Muscle of back (tissue), 11 donors: ENCODE measurements around the gene BCL7B. TPM values are rescaled to one million over a fixed set of nuclear protein-coding genes. Genes with fewer than 3 reads are reported as not detected.
A peak's percentile ranks its signal among the peaks of the same experiment; 100 is the strongest.
"Not testable (repeated sequence)": the region's sequence is repeated elsewhere in the genome, so short reads cannot be mapped to it uniquely, and the experiment has no call there.

Source experiments
- DNase-seq, 3 donors: peaks; one replicate each; pipeline versions ENCODE4 v3.0.0 to v3.0.0-alpha.2; 2013
- polyA plus RNA-seq, 10 donors: library from polyadenylated mRNA; unstranded; fragments of 120-200 nt; gene quantifications; one replicate each; pipeline ENCODE4 v1.2.1, GENCODE V29; 2013; ENCODE audit not compliant: insufficient read length in 10 of 10

Gene BCL7B
- polyA plus RNA-seq, 10 donors: 27.2 to 34.7 (median 31.0) TPM

DNA sequence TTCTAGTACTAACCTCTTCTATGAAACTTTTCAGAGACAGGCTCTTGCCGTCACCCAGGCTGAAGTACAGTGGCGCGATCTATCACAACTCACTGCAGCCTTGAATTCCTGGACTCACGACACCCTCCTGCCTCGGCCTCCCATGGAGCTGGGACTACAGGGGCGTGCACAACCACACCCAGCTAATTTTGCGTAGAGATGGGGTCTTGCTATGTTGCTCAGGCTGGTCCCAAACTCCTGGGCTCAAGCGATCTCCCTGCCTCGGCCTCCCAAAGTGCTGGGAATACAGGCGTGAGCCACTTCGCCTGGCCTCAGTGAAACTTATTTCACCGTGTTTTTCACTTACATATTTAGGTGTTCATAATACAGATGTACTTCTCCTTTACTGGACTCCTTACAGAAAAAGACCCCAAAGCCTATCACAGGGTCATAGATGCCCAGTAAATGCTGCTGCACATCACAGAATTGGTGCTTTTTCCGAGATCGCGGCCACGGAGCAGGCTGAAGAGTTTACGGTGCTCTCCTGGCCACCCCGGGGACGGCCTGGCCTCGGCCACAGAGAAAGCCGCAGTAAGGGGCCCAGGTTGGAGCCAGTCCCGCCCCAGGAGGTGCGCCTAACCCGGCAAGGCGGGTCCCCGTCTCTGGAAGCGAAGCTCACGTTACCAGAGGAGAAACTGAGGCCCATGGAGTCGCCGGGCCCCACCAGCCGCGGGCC is 20.3 kb upstream of the BCL7B start:
- DNase-seq: peak in 2 of 3 donors; percentile 32 to 37

DNA sequence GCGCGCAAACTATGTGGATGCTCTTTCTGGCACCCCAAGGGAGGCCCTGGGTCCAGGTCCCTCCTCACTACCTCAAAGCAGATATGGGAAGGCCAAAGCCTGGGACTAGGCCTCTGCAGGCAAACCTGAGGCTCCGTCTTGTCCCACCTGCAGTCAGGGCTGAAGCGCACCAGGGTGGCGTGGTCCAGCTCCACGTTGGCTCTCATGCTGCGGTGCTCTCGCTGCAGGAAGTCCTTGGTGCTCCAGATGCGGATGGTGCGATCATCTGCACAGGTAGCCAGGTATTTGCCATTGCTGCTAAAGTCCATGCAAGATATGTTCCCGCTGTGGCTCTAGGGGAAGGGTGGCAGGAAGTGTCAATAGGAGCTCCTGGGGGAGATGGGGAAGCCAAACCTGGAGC is 16.3 kb upstream of the BCL7B start:
- no peak for DNase-seq

GRCh38 chr7:73573276-73573675 is 15.8 kb upstream of the BCL7B start:
- DNase-seq: no peak

- no peak for DNase-seq
Observed at GRCh38 chr7:73572767-73573186, 15.3 kb upstream of the BCL7B start.

DNA sequence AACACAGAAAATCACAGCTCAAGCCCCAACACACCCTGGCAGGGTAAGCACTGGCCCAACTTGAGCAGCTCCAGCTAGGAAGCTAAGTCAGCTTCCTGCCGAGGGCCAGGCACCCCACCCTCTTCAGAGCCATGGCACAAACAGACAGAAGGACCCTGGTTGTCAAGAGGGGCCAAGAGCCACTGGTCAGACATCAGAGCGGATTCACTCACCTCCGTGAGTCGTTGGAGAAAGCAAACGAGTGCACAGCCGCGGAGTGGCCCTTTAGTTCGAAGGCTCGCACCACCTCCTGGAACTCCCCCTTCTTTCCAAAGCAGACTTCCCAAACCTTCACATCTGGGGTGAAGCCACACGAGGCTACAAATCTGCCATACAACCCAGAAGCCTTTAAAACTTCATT is 13.5 kb upstream of the BCL7B start:
- no peak for DNase-seq

GRCh38 chr7:73570521-73570920 is 13.0 kb upstream of the BCL7B start:
- DNase-seq: no peak

DNA sequence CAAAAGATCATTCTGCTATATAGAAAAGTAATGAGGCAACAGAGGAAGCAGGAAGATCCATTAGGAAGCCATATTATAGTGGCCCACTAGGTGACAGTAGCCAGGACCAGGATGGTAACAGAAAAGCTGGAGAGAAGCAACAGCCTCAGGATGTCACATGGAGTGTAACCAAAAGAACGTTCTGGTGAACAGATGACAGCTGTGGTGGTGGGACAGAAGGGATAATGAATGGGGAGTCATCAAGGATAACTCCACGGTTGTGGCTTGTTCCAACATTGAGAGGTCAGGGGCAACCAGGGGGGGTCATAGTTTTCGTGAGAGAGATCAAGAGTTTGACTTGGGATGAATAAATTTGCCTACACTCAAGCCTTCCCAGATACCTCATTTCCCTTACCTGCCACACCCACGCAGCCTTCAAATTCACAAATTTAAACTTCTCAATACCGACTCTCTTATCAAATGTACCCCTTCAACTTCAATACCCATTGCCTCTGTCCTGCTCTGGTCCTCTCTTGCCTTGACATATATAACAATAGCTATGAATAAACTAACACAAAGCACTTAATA is 11.6 kb upstream of the BCL7B start:
- DNase-seq: no peak

GRCh38 chr7:73567846-73568685 is 10.6 kb upstream of the BCL7B start:
- no peak for DNase-seq

DNA sequence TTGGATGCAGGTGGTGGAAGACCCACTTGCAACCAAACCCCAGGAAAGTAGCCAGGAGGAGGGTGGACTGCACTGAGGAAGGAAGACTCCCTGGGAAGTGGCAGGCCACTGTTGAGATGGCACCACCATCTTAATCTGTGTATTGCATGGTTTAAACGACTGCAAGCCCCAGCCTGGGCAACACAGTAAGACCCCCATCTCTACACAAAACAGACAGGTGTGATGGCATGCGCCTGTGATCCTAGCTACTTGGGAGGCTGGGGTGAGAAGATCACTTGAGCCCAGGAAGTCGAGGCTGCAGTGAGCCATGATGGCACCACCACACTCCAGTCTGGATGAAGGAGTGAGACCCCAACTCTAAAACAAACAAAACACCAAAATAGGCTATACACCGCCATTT is 9.7 kb upstream of the BCL7B start:
- DNase-seq: no peak

DNA sequence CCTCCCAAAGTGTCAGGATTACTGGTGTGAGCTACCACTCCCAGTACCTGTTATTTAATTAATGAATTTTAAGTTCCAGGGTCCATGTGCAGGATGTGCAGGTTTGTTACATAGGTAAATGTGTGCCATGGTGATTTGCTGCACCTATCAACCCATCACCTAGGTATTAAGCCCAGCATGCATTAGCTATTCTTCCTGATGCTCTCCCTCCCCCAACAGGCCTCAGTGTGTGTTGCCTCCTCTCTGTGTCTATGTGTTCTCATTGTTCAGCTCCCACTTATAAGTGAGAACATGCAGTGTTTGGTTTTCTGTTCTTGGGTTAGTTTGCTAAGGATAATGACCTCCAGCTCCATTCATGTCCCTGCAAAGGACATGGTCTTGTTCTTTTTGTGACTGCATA is 8.9 kb upstream of the BCL7B start:
- DNase-seq: not testable (repeated sequence)

DNA sequence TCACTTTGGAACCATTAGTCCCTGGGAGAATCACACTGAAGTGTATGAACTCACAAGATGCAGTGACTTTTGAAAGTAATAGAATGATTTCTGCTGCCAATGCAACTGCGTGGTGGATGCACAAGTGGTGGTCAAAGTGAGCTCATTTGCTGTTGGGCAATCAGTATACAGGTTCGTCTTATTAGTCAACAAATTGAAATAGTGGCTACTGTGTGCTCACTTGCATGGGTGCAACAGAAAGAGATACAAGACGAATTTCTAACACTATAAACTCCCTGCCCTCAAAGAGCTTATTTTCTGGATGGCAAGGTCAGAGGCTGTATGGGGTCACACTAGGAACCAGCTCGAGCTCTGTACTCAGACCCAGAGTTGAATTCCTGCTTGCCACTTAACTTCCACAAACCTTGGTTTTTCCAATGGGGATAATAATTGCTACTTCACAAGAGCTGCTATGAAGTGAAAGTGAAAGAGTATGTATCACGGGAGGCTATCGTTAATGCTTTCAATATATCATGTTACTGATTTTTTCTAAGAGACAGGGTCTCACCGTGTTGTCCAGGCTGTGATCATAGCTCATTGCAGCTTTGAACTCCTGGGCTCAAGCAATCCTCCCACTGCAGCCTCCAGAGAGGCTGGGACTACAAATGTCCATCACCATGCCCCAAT is 8.3 kb upstream of the BCL7B start:
- no peak for DNase-seq

DNA sequence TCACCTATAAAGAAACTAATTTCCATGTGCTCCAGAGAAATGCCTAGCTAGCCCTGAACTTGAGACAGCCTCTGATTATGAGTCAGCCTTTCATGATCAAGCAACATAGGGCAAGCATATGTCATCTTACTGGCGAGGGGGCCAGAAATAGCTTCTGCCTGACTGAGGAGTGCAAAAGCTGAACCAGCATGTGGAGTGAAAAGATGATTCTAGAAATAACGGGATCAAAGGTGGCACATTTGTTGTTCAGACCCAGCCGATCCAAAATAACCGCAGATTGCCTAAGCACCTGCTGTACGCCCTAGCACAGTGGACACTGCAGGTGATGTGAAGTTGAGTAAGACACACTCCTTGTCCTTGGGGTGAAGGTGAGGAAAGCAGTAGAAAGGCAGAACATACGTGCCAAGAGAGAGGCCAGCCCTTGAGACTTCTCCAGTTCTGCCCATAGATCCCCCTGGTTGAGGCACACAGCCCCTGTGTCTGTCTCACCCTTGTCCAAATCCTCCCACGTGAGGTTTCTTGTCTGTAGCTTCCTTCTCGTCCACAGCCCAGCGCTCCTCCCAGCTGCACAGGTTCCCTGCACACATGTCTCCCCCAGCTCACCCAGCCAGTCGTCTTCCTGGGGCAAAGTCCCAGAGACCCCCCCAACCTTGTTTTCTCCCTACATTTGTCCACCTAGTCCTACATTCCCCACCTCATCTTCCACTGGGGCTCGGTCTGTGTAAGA is 2.8 kb upstream of the BCL7B start:
- peak in 1 of 3 donors; percentile 59 for DNase-seq

GRCh38 chr7:73557108-73557396 is 438 bp downstream of the BCL7B start:
- DNase-seq: peak; percentile 91 to 96 (median 93)

GRCh38 chr7:73556208-73557107 is 1.0 kb downstream of the BCL7B start:
- DNase-seq: no peak

GRCh38 chr7:73555411-73555982 is 2.0 kb downstream of the BCL7B start:
- DNase-seq: no peak

DNA sequence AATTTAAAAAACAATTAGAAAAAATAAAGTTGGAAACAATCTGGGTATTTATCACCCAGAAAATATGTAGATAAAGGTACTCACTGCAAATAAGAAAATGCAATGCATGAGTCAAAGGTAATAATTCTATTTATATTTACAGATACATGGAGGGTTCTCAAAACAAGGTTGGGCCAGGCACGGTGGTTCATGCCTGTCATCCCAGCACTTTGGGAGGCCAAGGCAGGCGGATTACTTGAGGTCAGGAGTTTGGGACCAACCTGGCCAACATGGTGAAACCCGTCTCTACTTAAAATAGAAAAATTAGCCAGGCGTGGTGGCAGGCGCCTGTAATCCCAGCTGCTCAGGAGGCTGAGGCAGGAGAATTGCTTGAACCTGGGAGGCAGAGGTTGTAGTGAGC is 7.4 kb downstream of the BCL7B start:
- DNase-seq: not testable (repeated sequence)

- DNase-seq: no peak
Observed at GRCh38 chr7:73549176-73549575, 8.3 kb downstream of the BCL7B start.

DNA sequence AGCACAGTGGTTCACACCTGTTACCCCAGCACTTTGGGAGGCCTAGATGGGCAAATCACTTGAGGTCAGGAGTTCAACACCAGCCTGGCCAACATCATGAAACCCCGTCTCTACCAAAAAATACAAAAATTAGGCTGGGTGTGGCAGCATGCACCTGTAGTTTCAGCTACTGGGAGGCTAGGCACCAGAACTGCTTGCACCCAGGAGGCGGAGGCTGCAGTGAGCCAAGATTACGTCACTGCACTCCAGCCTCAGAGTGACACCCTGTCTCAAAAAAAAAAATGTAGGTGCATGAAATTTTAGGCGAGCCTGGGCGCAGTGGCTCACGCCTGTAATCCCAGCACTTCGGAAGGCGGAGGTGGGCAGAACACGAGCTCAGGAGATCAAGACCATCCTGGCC is 9.6 kb downstream of the BCL7B start:
- DNase-seq: no peak

DNA sequence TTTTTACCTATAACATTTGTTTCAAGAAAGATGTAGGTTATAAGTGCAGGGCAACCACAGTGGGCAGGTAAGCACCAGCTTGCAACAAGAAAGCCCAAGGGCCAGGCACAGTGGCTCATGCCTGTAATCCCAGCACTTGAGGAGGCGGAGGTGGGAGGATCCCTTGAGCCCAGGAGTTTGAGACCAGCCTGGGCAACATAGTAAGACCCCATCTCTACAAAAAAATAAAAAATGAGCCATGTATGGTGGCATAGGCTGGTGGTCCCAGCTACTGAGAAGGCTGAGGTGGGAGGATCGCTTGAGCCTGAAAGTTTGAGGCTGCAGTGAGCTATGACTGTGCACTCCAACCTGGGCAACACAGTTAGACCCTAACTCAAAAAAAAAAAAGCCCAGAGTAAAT is 12.8 kb downstream of the BCL7B start:
- DNase-seq: no peak

- DNase-seq: no peak
Observed at GRCh38 chr7:73541722-73542121, 15.8 kb downstream of the BCL7B start.
